Measurements from ENCODE around the gene PCDHGB4.
"Not testable (repeated sequence)": the region's sequence is repeated elsewhere in the genome, so short reads cannot be mapped to it uniquely, and the experiment has no call there.

Gene PCDHGB4

GRCh38 chr5:141384471-141385267 is 2.8 kb upstream of the PCDHGB4 start:
- H3K36me3 Mint-ChIP-seq, result peaks cover 23% of the 10 kb centered on the region
- H3K9me3 Mint-ChIP-seq, result peaks cover 31% of the 10 kb centered on the region
- H3K27me3 Mint-ChIP-seq, result peaks cover 63% of the 10 kb centered on the region
- H3K4me1 Mint-ChIP-seq, result peaks cover 3% of the 10 kb centered on the region
- no peak overlapping the region for H3K4me3 Mint-ChIP-seq
- no peak overlapping the region for H3K27ac Mint-ChIP-seq

- Mint-ChIP-seq H3K4me3 (no peak overlapping the region), H3K27ac (no peak overlapping the region)
Observed at GRCh38 chr5:141388661-141389060, 1.2 kb downstream of the PCDHGB4 start.

GRCh38 chr5:141389153-141390042 is 1.9 kb downstream of the PCDHGB4 start:
- H3K4me1 Mint-ChIP-seq, result peaks cover 3% of the 10 kb centered on the region
- no peak overlapping the region for H3K27ac Mint-ChIP-seq
- no peak overlapping the region for H3K4me3 Mint-ChIP-seq
- H3K36me3 Mint-ChIP-seq, result peaks cover 28% of the 10 kb centered on the region
- peaks cover 42% of the 10 kb centered on the region for H3K9me3 Mint-ChIP-seq
- H3K27me3 Mint-ChIP-seq, result peaks cover 64% of the 10 kb centered on the region

More at GRCh38 chr5:141388661-141389060, 1.2 kb downstream of the PCDHGB4 start:
- peaks cover 40% of the 10 kb centered on the region for H3K9me3 Mint-ChIP-seq
- peaks cover 3% of the 10 kb centered on the region for H3K4me1 Mint-ChIP-seq
- peaks cover 64% of the 10 kb centered on the region for H3K27me3 Mint-ChIP-seq
- H3K36me3 Mint-ChIP-seq, result peaks cover 29% of the 10 kb centered on the region

GRCh38 chr5:141392429-141393198 is 5.1 kb downstream of the PCDHGB4 start, which contains the start of gene PCDHGA8:
Gene PCDHGA8, plus strand, starts transcription at chr5:141392633. Its CDS starts 181 bp downstream, at chr5:141392814.
- Mint-ChIP-seq H3K36me3 (peaks cover 22% of the 10 kb centered on the region), H3K9me3 (peaks cover 24% of the 10 kb centered on the region), H3K4me3 (no peak within 1 kb of the TSS), H3K27me3 (peaks cover 55% of the 10 kb centered on the region), H3K4me1 (peaks cover 3% of the 10 kb centered on the region), H3K27ac (no peak within 1 kb of the TSS)

- Mint-ChIP-seq H3K4me3 (no peak overlapping the region), H3K27ac (no peak overlapping the region), H3K9me3 (peaks cover 24% of the 10 kb centered on the region), H3K36me3 (peaks cover 22% of the 10 kb centered on the region), H3K4me1 (peaks cover 3% of the 10 kb centered on the region), H3K27me3 (peaks cover 54% of the 10 kb centered on the region)
Observed at GRCh38 chr5:141393267-141393666, 5.8 kb downstream of the PCDHGB4 start.

- H3K9me3 Mint-ChIP-seq, result peaks cover 15% of the 10 kb centered on the region
- peaks cover 53% of the 10 kb centered on the region for H3K27me3 Mint-ChIP-seq
- H3K4me3 Mint-ChIP-seq, H3K27ac Mint-ChIP-seq, H3K4me1 Mint-ChIP-seq: not testable (repeated sequence)
- H3K36me3 Mint-ChIP-seq, result peaks cover 19% of the 10 kb centered on the region
Observed at GRCh38 chr5:141394401-141395187, 7.1 kb downstream of the PCDHGB4 start.

- Mint-ChIP-seq H3K9me3 (peaks cover 12% of the 10 kb centered on the region), H3K36me3 (peaks cover 19% of the 10 kb centered on the region), H3K4me3 (peak within 1 kb of the TSS; percentile 44), H3K27me3 (peaks cover 49% of the 10 kb centered on the region)
- H3K27ac Mint-ChIP-seq, H3K4me1 Mint-ChIP-seq: not testable (repeated sequence)
Observed at GRCh38 chr5:141397756-141398551, 10.5 kb downstream of the PCDHGB4 start, which contains the start of gene PCDHGB5. Gene PCDHGB5, plus strand, starts transcription at chr5:141397947. Its CDS starts 181 bp downstream, at chr5:141398128.

- H3K27me3 Mint-ChIP-seq, result peaks cover 52% of the 10 kb centered on the region
- peaks cover 17% of the 10 kb centered on the region for H3K36me3 Mint-ChIP-seq
- no peak overlapping the region for H3K4me3 Mint-ChIP-seq
- H3K9me3 Mint-ChIP-seq, result peaks cover 15% of the 10 kb centered on the region
- H3K4me1 Mint-ChIP-seq, result no peaks in the 10 kb centered on the region
- no peak overlapping the region for H3K27ac Mint-ChIP-seq
Observed at GRCh38 chr5:141398608-141399007, 11.1 kb downstream of the PCDHGB4 start.

- Mint-ChIP-seq H3K27me3 (peaks cover 52% of the 10 kb centered on the region), H3K27ac (peak overlapping the region; percentile 86), H3K4me1 (no peaks in the 10 kb centered on the region), H3K4me3 (peak overlapping the region; percentile 57), H3K9me3 (peaks cover 11% of the 10 kb centered on the region), H3K36me3 (peaks cover 16% of the 10 kb centered on the region)
Observed at GRCh38 chr5:141399555-141400258, 12.2 kb downstream of the PCDHGB4 start.

GRCh38 chr5:141402553-141403243 is 15.2 kb downstream of the PCDHGB4 start, which contains the start of gene PCDHGA9:
Gene PCDHGA9, plus strand, starts transcription at chr5:141402778. Its CDS starts 175 bp downstream, at chr5:141402953.
- Mint-ChIP-seq H3K27ac (no peak within 1 kb of the TSS), H3K9me3 (peaks cover 11% of the 10 kb centered on the region), H3K36me3 (peaks cover 16% of the 10 kb centered on the region), H3K4me3 (peak within 1 kb of the TSS; percentile 70), H3K27me3 (peaks cover 56% of the 10 kb centered on the region), H3K4me1 (no peaks in the 10 kb centered on the region)

- Mint-ChIP-seq H3K9me3 (peaks cover 16% of the 10 kb centered on the region), H3K36me3 (peaks cover 19% of the 10 kb centered on the region), H3K4me3 (no peak overlapping the region), H3K4me1 (no peaks in the 10 kb centered on the region), H3K27ac (no peak overlapping the region), H3K27me3 (peaks cover 59% of the 10 kb centered on the region)
Observed at GRCh38 chr5:141403387-141403786, 15.9 kb downstream of the PCDHGB4 start.

- Mint-ChIP-seq H3K4me3 (peak within 1 kb of the TSS; percentile 74), H3K36me3 (peaks cover 20% of the 10 kb centered on the region), H3K27me3 (peaks cover 59% of the 10 kb centered on the region), H3K9me3 (peaks cover 21% of the 10 kb centered on the region)
- not testable (repeated sequence) for H3K4me1 Mint-ChIP-seq, H3K27ac Mint-ChIP-seq
Observed at GRCh38 chr5:141407790-141408505, 20.4 kb downstream of the PCDHGB4 start, which contains the start of gene PCDHGB6. Gene PCDHGB6, plus strand, starts transcription at chr5:141408021. Its CDS starts 182 bp downstream, at chr5:141408203.

Measured in activated naive CD4-positive, alpha-beta T cell treated with anti-CD3 and anti-CD28 coated beads, Interleukin-2, amount 50 U/mL, for 24 hours (primary cell).